MCF 10A (cell line): Measurements from ENCODE around the gene KCNAB2. TPM values are rescaled to one million over a fixed set of nuclear protein-coding genes. Genes with fewer than 3 reads are reported as not detected.

Experiments used
- BruUV-seq: library from RNA; stranded (reverse); fragments of 400-500 nt; replicated peaks from 2 replicates; lab custom pipeline; 2021; lab: Mats Ljungman, UMichigan
- CTCF ChIA-PET: fragments of 300-600 bp; sonication (Branson Sonifier 250); formaldehyde crosslinking; extraction: SDS; loops from one replicate; lab custom pipeline; 2021; ENCODE audit warnings: antibody characterized with exemption, inconsistent platforms; lab: Yijun Ruan, JAX
- POLR2A ChIA-PET: fragments of 300-600, 350-650 bp; sonication (Branson Sonifier 250); formaldehyde crosslinking; extraction: SDS; loops from one replicate; lab custom pipeline; 2020; ENCODE audit warnings: antibody characterized with exemption, inconsistent platforms; lab: Yijun Ruan, JAX
- DNase-seq: peaks from one replicate; pipeline ENCODE4 v3.0.0-alpha.2; 2018; ENCODE audit not compliant: unreplicated experiment
- H3K27ac Mint-ChIP-seq: one replicate; pipeline ENCODE4 v1.8.0; 2022; ENCODE audit warnings: mild to moderate bottlenecking, low read depth, mixed read lengths; ENCODE audit not compliant: unreplicated experiment
- H3K27me3 Mint-ChIP-seq: one replicate; pipeline ENCODE4 v1.8.0; 2022; ENCODE audit warnings: mixed read lengths; ENCODE audit not compliant: insufficient read depth, unreplicated experiment
- H3K36me3 Mint-ChIP-seq: one replicate; pipeline ENCODE4 v1.8.0; 2022; ENCODE audit warnings: mild to moderate bottlenecking, moderate library complexity, mixed read lengths; ENCODE audit not compliant: insufficient read depth, unreplicated experiment
- H3K4me1 Mint-ChIP-seq: one replicate; pipeline ENCODE4 v1.8.0; 2022; ENCODE audit warnings: mixed read lengths; ENCODE audit not compliant: insufficient read depth, unreplicated experiment
- H3K4me3 Mint-ChIP-seq: one replicate; pipeline ENCODE4 v1.8.0; 2022; ENCODE audit warnings: mild to moderate bottlenecking, moderate library complexity, mixed read lengths; ENCODE audit not compliant: unreplicated experiment
- H3K9me3 Mint-ChIP-seq: one replicate; pipeline ENCODE4 v1.8.0; 2022; ENCODE audit warnings: mixed read lengths; ENCODE audit not compliant: unreplicated experiment
- intact Hi-C: fragments of 100-400 bp; cut with micrococcal nuclease; formaldehyde crosslinking; loops from 2 replicates; pipeline ENCODE4 v1.14.1; 2022
- total RNA-seq: library from RNA; stranded (reverse); gene quantifications from 2 replicates; pipeline ENCODE4 v1.2.3, GENCODE V29; 2022
- TF ChIP-seq, protein P1 (sequence below): fragments of 200-600 bp; IDR thresholded peaks from one replicate; pipeline ENCODE4 v1.8.0; 2022; ENCODE audit warnings: antibody characterized with exemption, mild to moderate bottlenecking; ENCODE audit not compliant: unreplicated experiment

Gene KCNAB2
- total RNA-seq, 1 experiment from 2014 or later, result 11.8 TPM

DNA sequence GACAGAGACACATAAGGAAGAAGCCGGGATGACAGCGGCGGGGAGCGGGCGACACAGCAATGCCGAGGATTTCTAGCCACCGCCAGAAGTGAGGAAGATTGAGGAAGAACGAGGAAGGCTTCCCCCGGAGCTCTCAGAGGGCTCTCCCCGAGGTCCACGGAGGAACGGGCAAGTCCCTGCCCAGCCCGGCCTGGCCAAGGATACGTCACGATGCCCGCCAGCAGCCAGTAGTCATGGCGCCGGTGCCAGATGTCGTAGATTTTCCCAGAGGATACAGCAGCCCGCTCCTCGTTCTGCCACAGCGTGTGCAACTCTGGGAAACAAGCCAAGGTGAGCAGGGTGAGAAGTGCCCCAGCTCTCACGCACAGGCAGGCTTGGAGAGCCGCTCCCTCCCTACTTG lies 65.9 kb downstream of the KCNAB2 start:
- TF ChIP-seq, protein P1, sequence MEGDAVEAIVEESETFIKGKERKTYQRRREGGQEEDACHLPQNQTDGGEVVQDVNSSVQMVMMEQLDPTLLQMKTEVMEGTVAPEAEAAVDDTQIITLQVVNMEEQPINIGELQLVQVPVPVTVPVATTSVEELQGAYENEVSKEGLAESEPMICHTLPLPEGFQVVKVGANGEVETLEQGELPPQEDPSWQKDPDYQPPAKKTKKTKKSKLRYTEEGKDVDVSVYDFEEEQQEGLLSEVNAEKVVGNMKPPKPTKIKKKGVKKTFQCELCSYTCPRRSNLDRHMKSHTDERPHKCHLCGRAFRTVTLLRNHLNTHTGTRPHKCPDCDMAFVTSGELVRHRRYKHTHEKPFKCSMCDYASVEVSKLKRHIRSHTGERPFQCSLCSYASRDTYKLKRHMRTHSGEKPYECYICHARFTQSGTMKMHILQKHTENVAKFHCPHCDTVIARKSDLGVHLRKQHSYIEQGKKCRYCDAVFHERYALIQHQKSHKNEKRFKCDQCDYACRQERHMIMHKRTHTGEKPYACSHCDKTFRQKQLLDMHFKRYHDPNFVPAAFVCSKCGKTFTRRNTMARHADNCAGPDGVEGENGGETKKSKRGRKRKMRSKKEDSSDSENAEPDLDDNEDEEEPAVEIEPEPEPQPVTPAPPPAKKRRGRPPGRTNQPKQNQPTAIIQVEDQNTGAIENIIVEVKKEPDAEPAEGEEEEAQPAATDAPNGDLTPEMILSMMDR, result no peak
- BruUV-seq, result no TSS peak
- H3K27ac Mint-ChIP-seq, result no peak overlapping the region
- peaks cover 15% of the 10 kb centered on the region for H3K9me3 Mint-ChIP-seq
- intact Hi-C loops, result no loop called here
- H3K4me1 Mint-ChIP-seq, result no peaks in the 10 kb centered on the region
- peaks cover 25% of the 10 kb centered on the region for H3K27me3 Mint-ChIP-seq
- ChIA-PET POLR2A (no interaction called here), CTCF (interaction anchor here (0.6 to 2.5 kb wide), 5 partner anchors 17 to 135 kb away, joined by 3 to 14 read pairs (median 3); no protein-coding TSS in a partner anchor)
- DNase-seq, result peak; percentile 81
- no peak overlapping the region for H3K4me3 Mint-ChIP-seq
- peaks cover 4% of the 10 kb centered on the region for H3K36me3 Mint-ChIP-seq

DNA sequence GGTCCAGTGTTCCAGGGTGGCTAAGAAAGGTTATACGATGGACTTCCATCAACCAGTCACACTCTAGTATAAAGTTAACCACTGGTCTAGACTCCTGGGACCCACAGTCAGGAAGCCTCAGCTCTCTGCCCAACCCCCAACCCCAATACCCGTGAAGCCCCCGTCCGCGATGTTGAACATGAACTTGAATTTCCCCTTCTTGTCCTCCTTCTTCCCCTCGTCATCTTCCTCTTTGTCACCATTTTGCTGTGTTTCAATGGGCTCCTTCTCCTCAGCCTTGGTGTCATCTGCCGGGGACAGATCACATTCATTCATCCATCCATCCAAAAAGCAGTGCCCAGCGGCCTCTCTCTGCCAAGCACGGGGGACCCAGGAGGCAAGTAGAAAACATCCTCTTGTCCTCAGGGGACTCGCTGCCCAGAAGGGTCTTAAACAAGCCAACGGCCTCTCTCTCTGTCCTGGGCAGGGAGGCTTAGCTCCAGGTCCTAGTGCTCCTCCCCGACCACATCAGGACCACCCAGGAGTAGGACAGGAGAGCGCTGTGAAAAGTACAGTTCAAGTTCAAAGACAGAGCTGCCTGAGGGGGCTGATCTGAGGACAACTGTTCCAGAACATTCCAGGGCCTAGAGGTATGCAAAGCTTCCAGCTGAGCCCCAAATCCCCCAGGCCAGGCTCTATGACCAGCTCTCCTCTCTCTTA lies 66.5 kb downstream of the KCNAB2 start:
- intact Hi-C loops, result no loop called here
- ChIA-PET POLR2A (interaction anchor here (1.5 kb wide), 1 partner anchor 25 kb away, joined by 4 read pairs; no protein-coding TSS in a partner anchor), CTCF (interaction anchor here (0.7 to 2.5 kb wide), 5 partner anchors 17 to 135 kb away, joined by 3 to 14 read pairs (median 4); no protein-coding TSS in a partner anchor)
- H3K4me3 Mint-ChIP-seq, result no peak overlapping the region
- H3K27me3 Mint-ChIP-seq, result peaks cover 25% of the 10 kb centered on the region
- peaks cover 4% of the 10 kb centered on the region for H3K36me3 Mint-ChIP-seq
- H3K9me3 Mint-ChIP-seq, result peaks cover 19% of the 10 kb centered on the region
- BruUV-seq, result no TSS peak
- no peak for DNase-seq
- TF ChIP-seq, protein P1, result no peak
- no peaks in the 10 kb centered on the region for H3K4me1 Mint-ChIP-seq
- H3K27ac Mint-ChIP-seq, result no peak overlapping the region

DNA sequence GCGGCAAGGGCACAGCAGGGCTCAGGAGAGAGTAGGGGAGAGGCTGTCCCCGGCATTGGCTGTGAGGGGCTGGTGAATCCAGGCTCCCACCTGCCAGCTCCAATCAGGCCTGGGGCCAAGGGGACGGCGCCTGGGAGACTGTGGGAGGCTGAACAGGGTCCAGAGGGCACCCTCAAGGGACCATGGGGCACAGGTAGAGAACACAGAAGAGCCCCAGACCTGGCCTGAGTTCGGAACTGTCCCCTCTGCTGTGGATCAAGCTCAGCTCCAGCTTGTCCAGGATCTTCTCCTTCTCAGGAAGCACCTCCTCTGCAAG lies 67.0 kb downstream of the KCNAB2 start:
- Mint-ChIP-seq H3K4me3 (no peak overlapping the region), H3K27ac (no peak overlapping the region), H3K9me3 (peaks cover 16% of the 10 kb centered on the region), H3K4me1 (no peaks in the 10 kb centered on the region), H3K27me3 (peaks cover 22% of the 10 kb centered on the region), H3K36me3 (peaks cover 4% of the 10 kb centered on the region)
- TF ChIP-seq, protein P1, result no peak
- no peak for DNase-seq
- BruUV-seq, result no TSS peak
- intact Hi-C loops, result no loop called here
- POLR2A ChIA-PET, result interaction anchor here (1.2 to 1.5 kb wide), 2 partner anchors 25 to 101 kb away, joined by 3 to 4 read pairs; no protein-coding TSS in a partner anchor
- CTCF ChIA-PET, result interaction anchor here (0.7 to 2.5 kb wide), 4 partner anchors 54 to 232 kb away, joined by 3 to 14 read pairs (median 4); no protein-coding TSS in a partner anchor

GRCh38 chr1:6113116-6113515 lies 67.4 kb downstream of the KCNAB2 start:
- no peak overlapping the region for H3K4me3 Mint-ChIP-seq
- no TSS peak for BruUV-seq
- H3K9me3 Mint-ChIP-seq, result peaks cover 11% of the 10 kb centered on the region
- intact Hi-C loops, result no loop called here
- no peak for DNase-seq
- peaks cover 4% of the 10 kb centered on the region for H3K36me3 Mint-ChIP-seq
- peaks cover under 1% of the 10 kb centered on the region for H3K4me1 Mint-ChIP-seq
- H3K27ac Mint-ChIP-seq, result no peak overlapping the region
- peaks cover 18% of the 10 kb centered on the region for H3K27me3 Mint-ChIP-seq
- ChIA-PET CTCF (interaction anchor here (0.6 to 2.5 kb wide), 4 partner anchors 46 to 232 kb away, joined by 3 to 14 read pairs (median 4); no protein-coding TSS in a partner anchor), POLR2A (interaction anchor here (0.7 to 1.5 kb wide), 3 partner anchors 22 to 101 kb away, joined by 3 to 4 read pairs (median 3); no protein-coding TSS in a partner anchor)
- TF ChIP-seq, protein P1, result no peak
